PC-3 (cell line): ENCODE measurements around the gene ATP8A2. TPM values are rescaled to one million over a fixed set of nuclear protein-coding genes. Genes with fewer than 3 reads are reported as not detected.

Experiments
- ATAC-seq: fragments of 200-7000 bp; cut with Tn5 transposase; 2 replicates; pipeline ENCODE4 v1.9.1; 2020; ENCODE audit warnings: mild to moderate bottlenecking, moderate library complexity
- BruUV-seq: library from RNA; stranded (reverse); fragments of 400-500 nt; replicated peaks from 2 replicates; lab custom pipeline; 2021; lab: Mats Ljungman, UMichigan
- CTCF ChIA-PET: fragments of 300-600 bp; sonication (Branson Sonifier 250); formaldehyde crosslinking; loops from one replicate; lab custom pipeline; 2022; ENCODE audit warnings: antibody characterized with exemption; lab: Charles Lee
- POLR2A ChIA-PET: fragments of 300-600 bp; sonication (Branson Sonifier 250); formaldehyde crosslinking; loops from one replicate; lab custom pipeline; 2022; ENCODE audit warnings: antibody characterized with exemption; ENCODE audit not compliant: unreplicated experiment; lab: Charles Lee
- DNase-seq: peaks from one replicate; pipeline ENCODE4 v3.0.0-alpha.2; 2015
- H2AFZ ChIP-seq: fragments of 300-600 bp; sonication (generic); 2 replicates; pipeline ENCODE4 v1.6.0; 2016; ENCODE audit warnings: antibody characterized with exemption, low read length
- H3F3A ChIP-seq: fragments of 300-600 bp; sonication (generic); one replicate; pipeline ENCODE4 v1.6.0; 2017; ENCODE audit warnings: antibody characterized with exemption, low read length, control low read depth, mild to moderate bottlenecking; ENCODE audit not compliant: unreplicated experiment
- H3K27ac ChIP-seq: fragments of 300-600 bp; sonication (generic); 2 replicates; pipeline ENCODE4 v1.5.1; 2016; ENCODE audit warnings: mild to moderate bottlenecking, low read length
- H3K27me3 ChIP-seq: fragments of 300-600 bp; sonication (generic); 2 replicates; pipeline ENCODE4 v1.6.1; 2016; ENCODE audit warnings: low read length, mixed read lengths
- H3K36me3 ChIP-seq: fragments of 300-600 bp; sonication (generic); 2 replicates; pipeline ENCODE4 v1.6.1; 2016; ENCODE audit warnings: low read depth, mixed run types, low read length, mixed read lengths
- H3K4me1 ChIP-seq: fragments of 300-600 bp; sonication (generic); 2 replicates; pipeline ENCODE4 v1.5.1; 2016; ENCODE audit warnings: low read length; ENCODE audit not compliant: insufficient read depth
- H3K4me2 ChIP-seq: fragments of 300-600 bp; sonication (generic); 2 replicates; pipeline ENCODE4 v1.6.0; 2016; ENCODE audit warnings: low read length
- H3K4me3 ChIP-seq: fragments of 300-600 bp; sonication (generic); 2 replicates; pipeline ENCODE4 v1.5.1; 2016; ENCODE audit warnings: mild to moderate bottlenecking, low read length, mixed read lengths
- H3K79me2 ChIP-seq: fragments of 300-600 bp; sonication (generic); 2 replicates; pipeline ENCODE4 v1.6.1; 2017; ENCODE audit warnings: low read length, mixed read lengths
- H3K9ac ChIP-seq: fragments of 300-600 bp; sonication (generic); 2 replicates; pipeline ENCODE4 v1.6.0; 2016; ENCODE audit warnings: mild to moderate bottlenecking, low read length
- H3K9me2 ChIP-seq: fragments of 300-600 bp; sonication (generic); replicated peaks from 2 replicates; pipeline ENCODE4 v1.6.1; 2016; ENCODE audit warnings: mixed run types, low read length, mixed read lengths
- H3K9me3 ChIP-seq: fragments of 300-600 bp; sonication (generic); 2 replicates; pipeline ENCODE4 v1.6.1; 2016; ENCODE audit warnings: low read length, mixed read lengths
- H4K20me1 ChIP-seq: fragments of 300-600 bp; sonication (generic); 2 replicates; pipeline ENCODE4 v1.6.1; 2016; ENCODE audit warnings: low read length, mixed read lengths
- EZH2 ChIP-seq: fragments of 300-600 bp; sonication (generic); IDR thresholded peaks from one replicate; pipeline ENCODE4 v1.6.1; 2017; ENCODE audit warnings: antibody characterized with exemption, mild to moderate bottlenecking, low read length; ENCODE audit not compliant: unreplicated experiment
- EZH2phosphoT487 ChIP-seq: fragments of 300-600 bp; sonication (generic); IDR thresholded peaks from 2 replicates; pipeline ENCODE4 v1.6.1; 2018; ENCODE audit warnings: mild to moderate bottlenecking, antibody characterized with exemption, low read length, borderline replicate concordance
- intact Hi-C: fragments of 100-400 bp; cut with micrococcal nuclease; formaldehyde crosslinking; loops from 2 replicates; pipeline ENCODE4 v1.9.0; 2023
- total RNA-seq: library from RNA; depleted of rRNA; stranded (reverse); fragments of >200 nt; gene quantifications from 2 replicates; pipeline ENCODE4 v1.2.3, GENCODE V29; 2014
- TF ChIP-seq, protein P1 (sequence below): fragments of 300-600 bp; sonication (generic); conservative IDR thresholded peaks from 2 replicates; pipeline ENCODE4 v1.5.1; 2017; ENCODE audit warnings: antibody characterized with exemption, low read depth, mild to moderate bottlenecking, low read length

The ATP8A2 gene
- total RNA-seq, 1 experiment from 2014 or later = 0.04 TPM

DNA sequence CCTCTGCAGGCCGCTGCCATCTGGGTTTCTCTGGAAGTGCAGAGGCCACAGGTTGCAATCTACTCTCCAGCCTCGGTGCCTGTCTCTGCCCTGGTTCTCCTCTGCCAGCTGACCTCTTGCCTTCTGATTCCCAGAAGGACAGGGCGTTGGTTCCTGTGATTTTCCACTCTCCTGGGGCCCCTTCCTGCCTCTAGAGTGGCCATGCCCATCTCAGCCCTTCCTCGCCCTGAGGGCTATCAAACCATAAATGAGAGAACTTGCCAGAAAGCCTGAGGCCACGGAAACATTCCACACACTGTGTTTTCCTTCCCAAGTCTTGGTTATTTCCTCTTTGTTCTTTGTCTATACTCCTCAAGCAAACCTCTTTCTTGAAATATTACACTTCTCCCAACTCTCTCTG lies 533.8 kb downstream of the ATP8A2 start:
- ATAC-seq (peak; percentile 45), DNase-seq (peak; percentile 83)
- Histone ChIP-seq H3K9ac (peak overlapping the region; percentile 40; the same call in 1 of the 2 replicates), H3K9me3 (no peaks in the 10 kb centered on the region), H3F3A (no peaks in the 10 kb centered on the region), H3K4me2 (peak overlapping the region; percentile 12; the same call in 1 of the 2 replicates), H3K27me3 (no peaks in the 10 kb centered on the region), H2AFZ (peak overlapping the region; percentile 10; the same call in 1 of the 2 replicates), H4K20me1 (no peaks in the 10 kb centered on the region), H3K36me3 (no peaks in the 10 kb centered on the region), H3K4me1 (peaks cover 34% of the 10 kb centered on the region), H3K27ac (peak overlapping the region; percentile 82), H3K9me2 (no peaks in the 10 kb centered on the region), H3K4me3 (no peak overlapping the region), H3K79me2 (no peaks in the 10 kb centered on the region)
- TF ChIP-seq EZH2 (no peak), EZH2phosphoT487 (no peak)
- TF ChIP-seq, protein P1, sequence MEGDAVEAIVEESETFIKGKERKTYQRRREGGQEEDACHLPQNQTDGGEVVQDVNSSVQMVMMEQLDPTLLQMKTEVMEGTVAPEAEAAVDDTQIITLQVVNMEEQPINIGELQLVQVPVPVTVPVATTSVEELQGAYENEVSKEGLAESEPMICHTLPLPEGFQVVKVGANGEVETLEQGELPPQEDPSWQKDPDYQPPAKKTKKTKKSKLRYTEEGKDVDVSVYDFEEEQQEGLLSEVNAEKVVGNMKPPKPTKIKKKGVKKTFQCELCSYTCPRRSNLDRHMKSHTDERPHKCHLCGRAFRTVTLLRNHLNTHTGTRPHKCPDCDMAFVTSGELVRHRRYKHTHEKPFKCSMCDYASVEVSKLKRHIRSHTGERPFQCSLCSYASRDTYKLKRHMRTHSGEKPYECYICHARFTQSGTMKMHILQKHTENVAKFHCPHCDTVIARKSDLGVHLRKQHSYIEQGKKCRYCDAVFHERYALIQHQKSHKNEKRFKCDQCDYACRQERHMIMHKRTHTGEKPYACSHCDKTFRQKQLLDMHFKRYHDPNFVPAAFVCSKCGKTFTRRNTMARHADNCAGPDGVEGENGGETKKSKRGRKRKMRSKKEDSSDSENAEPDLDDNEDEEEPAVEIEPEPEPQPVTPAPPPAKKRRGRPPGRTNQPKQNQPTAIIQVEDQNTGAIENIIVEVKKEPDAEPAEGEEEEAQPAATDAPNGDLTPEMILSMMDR = no peak
- CTCF ChIA-PET = no interaction called here
- POLR2A ChIA-PET = no interaction called here
- no TSS peak for BruUV-seq
- intact Hi-C loops = no loop called here

DNA sequence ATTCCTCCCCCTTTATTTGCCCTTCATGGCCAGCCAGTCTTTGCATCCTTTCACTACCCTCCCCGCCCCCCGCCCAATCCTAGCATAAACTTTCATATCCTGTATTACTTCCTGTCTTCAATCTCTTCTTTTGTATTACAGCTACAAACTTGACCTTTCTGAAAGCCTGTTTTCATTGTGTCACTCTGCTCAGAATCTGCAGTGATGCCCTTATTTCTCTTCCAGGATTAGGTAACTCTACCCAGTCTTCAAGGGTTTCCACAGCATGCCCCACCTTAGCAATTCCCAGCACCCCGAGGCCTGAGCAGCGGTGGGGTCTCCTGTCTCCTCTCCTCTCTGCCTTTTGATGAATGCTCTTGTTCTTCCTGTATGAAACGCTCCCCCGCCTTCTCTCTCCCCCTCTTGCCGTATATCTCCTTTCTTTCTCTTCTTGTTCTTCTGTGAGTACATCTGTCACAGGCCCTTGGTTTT lies 534.5 kb downstream of the ATP8A2 start:
- Histone ChIP-seq H3K4me1 (peaks cover 27% of the 10 kb centered on the region), H3K9ac (peak overlapping the region; percentile 19; the same call in 1 of the 2 replicates), H2AFZ (0 out of 2 replicates have a peak overlapping the region, but pooled peaks have one; percentile 10), H3K27ac (peak overlapping the region; percentile 82), H3K9me3 (no peaks in the 10 kb centered on the region), H3K9me2 (no peaks in the 10 kb centered on the region), H3K36me3 (no peaks in the 10 kb centered on the region), H3K27me3 (no peaks in the 10 kb centered on the region), H3F3A (no peaks in the 10 kb centered on the region), H3K4me2 (peak overlapping the region; percentile 12; the same call in 1 of the 2 replicates), H4K20me1 (no peaks in the 10 kb centered on the region), H3K79me2 (no peaks in the 10 kb centered on the region), H3K4me3 (no peak overlapping the region)
- DNase-seq (no peak), ATAC-seq (no peak)
- CTCF ChIA-PET = no interaction called here
- POLR2A ChIA-PET = no interaction called here
- BruUV-seq = no TSS peak
- intact Hi-C loops = no loop called here
- TF ChIP-seq, protein P1 = no peak
- TF ChIP-seq EZH2phosphoT487 = no peak
- TF ChIP-seq EZH2 = no peak

DNA sequence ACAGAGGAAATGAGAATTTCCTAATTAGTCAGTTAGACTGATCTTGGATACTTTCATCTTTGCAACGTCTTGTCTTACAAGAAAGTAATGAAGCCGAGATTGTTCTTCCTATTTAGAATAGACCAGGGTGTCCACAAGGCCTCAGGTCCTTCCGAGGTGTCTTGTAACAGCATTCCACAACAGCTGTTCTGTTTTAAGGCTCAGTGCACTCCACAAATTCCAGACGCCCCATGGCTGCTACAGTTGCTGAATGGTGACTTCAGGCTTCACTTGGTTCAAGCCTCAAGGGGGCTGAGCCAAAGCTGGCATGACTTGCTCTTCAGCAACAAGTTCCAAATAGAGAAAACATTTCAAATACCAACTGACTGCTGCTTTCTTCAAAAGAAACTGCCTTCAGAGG lies 536.6 kb downstream of the ATP8A2 start:
- Histone ChIP-seq H3K27ac (no peak overlapping the region), H3K79me2 (no peaks in the 10 kb centered on the region), H4K20me1 (no peaks in the 10 kb centered on the region), H3K27me3 (no peaks in the 10 kb centered on the region), H3F3A (no peaks in the 10 kb centered on the region), H3K4me2 (no peak overlapping the region), H3K4me3 (no peak overlapping the region), H3K36me3 (no peaks in the 10 kb centered on the region), H2AFZ (no peak overlapping the region), H3K4me1 (peaks cover 16% of the 10 kb centered on the region), H3K9ac (no peak overlapping the region), H3K9me2 (no peaks in the 10 kb centered on the region), H3K9me3 (no peaks in the 10 kb centered on the region)
- DNase-seq (no peak), ATAC-seq (no peak)
- intact Hi-C loops = no loop called here
- TF ChIP-seq, protein P1 = no peak
- TF ChIP-seq EZH2 (no peak), EZH2phosphoT487 (no peak)
- ChIA-PET POLR2A (no interaction called here), CTCF (no interaction called here)
- no TSS peak for BruUV-seq
